ENCODE data around the gene EFNB1. TPM values are rescaled to one million over a fixed set of nuclear protein-coding genes. Genes with fewer than 3 reads are reported as not detected.

EFNB1 gene
- total and polyA plus RNA-seq, 8 donors, result 2.4 to 13.3 (median 5.5) TPM

DNA sequence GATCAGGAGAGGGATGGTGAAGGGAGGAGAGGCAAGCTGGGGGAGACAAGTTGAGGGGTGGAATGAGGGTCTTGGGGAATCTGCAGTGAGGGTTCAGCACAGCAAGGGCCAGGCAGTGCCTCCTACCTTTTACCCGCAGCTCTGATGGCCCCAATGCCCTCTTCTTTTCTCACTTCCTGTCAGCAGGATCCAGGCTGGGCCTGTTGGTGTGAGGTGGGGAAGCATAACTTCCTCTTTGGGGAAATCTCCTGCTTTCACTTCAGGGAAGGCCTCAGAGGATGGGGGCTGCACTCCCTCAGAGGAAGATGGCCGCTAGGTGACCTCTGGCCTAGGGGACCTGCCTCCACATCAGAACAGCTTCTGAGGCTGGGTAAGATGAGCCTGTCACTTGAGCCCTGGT, 36.5 kb downstream of the EFNB1 start:
- ATAC-seq (no peak), DNase-seq (no peak), FAIRE-seq (no peak)
- H3K36me3 ChIP-seq, result no peaks in the 10 kb centered on the region
- no peaks in the 10 kb centered on the region for H3K27me3 ChIP-seq
- intact Hi-C loops (cut with DNase I), result no loop called here
- WGBS, 2 donors, result 75 to 82% methylated on average over 2 of the region's 2 CpGs
- H3K27ac ChIP-seq, result no peak overlapping the region
- H3K9me3 ChIP-seq, result no peaks in the 10 kb centered on the region
- TF ChIP-seq, protein P1, sequence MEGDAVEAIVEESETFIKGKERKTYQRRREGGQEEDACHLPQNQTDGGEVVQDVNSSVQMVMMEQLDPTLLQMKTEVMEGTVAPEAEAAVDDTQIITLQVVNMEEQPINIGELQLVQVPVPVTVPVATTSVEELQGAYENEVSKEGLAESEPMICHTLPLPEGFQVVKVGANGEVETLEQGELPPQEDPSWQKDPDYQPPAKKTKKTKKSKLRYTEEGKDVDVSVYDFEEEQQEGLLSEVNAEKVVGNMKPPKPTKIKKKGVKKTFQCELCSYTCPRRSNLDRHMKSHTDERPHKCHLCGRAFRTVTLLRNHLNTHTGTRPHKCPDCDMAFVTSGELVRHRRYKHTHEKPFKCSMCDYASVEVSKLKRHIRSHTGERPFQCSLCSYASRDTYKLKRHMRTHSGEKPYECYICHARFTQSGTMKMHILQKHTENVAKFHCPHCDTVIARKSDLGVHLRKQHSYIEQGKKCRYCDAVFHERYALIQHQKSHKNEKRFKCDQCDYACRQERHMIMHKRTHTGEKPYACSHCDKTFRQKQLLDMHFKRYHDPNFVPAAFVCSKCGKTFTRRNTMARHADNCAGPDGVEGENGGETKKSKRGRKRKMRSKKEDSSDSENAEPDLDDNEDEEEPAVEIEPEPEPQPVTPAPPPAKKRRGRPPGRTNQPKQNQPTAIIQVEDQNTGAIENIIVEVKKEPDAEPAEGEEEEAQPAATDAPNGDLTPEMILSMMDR (IDR thresholded peaks at IDR 0.05), result no peak
- no peak overlapping the region for H3K4me3 ChIP-seq
- H3K4me1 ChIP-seq, result no peaks in the 10 kb centered on the region

DNA sequence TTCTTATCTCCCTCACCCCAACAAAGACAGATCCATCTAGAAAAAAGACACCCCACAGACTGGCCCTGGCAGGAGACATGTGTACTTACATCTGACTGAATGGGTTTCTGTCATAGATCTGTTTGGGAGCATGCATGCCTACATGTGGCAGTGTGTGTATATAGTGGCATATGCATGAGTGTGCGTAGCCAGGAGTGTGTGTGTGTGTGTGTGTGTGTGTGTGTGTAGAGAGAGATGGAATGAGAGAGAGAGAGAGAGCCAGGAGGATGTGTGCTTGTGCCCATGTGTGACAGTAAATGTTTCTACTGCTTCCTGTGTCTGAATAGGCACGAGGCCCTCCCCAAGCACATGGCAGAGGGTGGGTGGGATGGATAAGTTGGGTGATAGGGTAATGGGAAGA, 37.1 kb downstream of the EFNB1 start:
- intact Hi-C loops (cut with DNase I), result no loop called here
- no peaks in the 10 kb centered on the region for H3K9me3 ChIP-seq
- H3K27me3 ChIP-seq, result no peaks in the 10 kb centered on the region
- FAIRE-seq (no peak), DNase-seq (no peak), ATAC-seq (no peak)
- no peaks in the 10 kb centered on the region for H3K4me1 ChIP-seq
- TF ChIP-seq, protein P1 (IDR thresholded peaks at IDR 0.05), result no peak
- no peak overlapping the region for H3K27ac ChIP-seq
- H3K36me3 ChIP-seq, result no peaks in the 10 kb centered on the region
- WGBS, 2 donors, result 88 to 89% methylated on average over 2 of the region's 2 CpGs
- no peak overlapping the region for H3K4me3 ChIP-seq

DNA sequence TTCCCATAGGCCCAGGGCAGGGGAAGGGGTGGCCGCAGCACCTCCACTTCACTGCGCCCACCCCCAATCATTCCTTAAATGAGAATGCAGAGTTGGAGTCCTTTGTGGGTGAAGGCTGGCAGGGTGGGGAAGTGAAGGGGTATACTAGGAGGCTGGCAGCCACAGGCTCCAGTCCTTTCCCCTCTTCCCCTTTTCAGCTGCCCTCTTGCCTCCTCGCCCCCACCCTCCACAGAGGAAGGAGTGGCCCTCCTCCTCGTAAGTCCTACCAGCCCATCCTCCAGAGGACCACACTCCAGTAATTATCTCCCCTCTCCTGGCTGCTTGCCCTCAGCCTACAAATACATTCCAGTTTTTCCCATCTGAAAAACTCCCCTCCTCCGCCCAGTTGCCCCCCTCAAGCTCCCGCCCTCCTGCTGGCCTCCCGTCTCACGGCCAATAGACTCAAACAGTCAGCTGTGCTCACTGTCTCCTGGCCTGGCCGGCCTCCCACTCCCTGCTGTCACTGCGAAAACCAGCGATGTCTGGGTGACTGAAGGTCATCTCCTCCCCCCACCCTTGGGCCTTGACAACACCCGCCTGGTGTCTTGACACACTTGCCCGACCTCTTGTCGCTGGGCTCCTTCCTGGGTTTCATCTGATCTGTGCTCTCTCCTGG, 38.8 kb downstream of the EFNB1 start:
- 58 to 60% methylated on average over 13 to 14 of the region's 14 CpGs for WGBS, 2 donors
- no peak for ATAC-seq
- TF ChIP-seq, protein P1 (IDR thresholded peaks at IDR 0.05), result no peak
- Histone ChIP-seq H3K36me3 (no peaks in the 10 kb centered on the region), H3K27me3 (no peaks in the 10 kb centered on the region), H3K4me1 (no peaks in the 10 kb centered on the region), H3K27ac (no peak overlapping the region), H3K9me3 (no peaks in the 10 kb centered on the region), H3K4me3 (no peak overlapping the region)
- no peak for DNase-seq
- FAIRE-seq, result no peak
- intact Hi-C loops (cut with DNase I), result no loop called here

DNA sequence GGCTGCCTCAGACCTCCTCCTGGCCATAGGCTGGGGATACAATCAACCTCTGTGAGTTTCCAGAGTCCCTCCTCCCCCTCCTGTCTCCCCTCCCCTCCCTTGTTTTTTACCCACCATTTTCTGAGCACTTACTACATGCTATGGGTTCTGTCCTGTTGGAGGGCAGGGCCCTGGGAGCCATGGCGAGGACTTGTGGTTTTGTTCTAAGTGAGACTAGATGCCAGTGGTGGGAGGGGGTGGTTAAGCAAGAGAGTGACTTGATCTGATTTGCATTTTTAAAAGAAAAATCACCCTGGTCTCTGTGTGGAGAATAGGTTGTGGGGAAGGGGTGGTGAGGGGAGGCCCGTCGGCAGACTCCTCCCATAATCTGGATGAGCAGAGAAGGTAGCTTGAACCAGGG, 39.5 kb downstream of the EFNB1 start:
- ATAC-seq (no peak), DNase-seq (no peak), FAIRE-seq (no peak)
- intact Hi-C loops (cut with DNase I), result no loop called here
- no peaks in the 10 kb centered on the region for H3K9me3 ChIP-seq
- no peaks in the 10 kb centered on the region for H3K4me1 ChIP-seq
- no peak overlapping the region for H3K4me3 ChIP-seq
- TF ChIP-seq, protein P1 (IDR thresholded peaks at IDR 0.05), result no peak
- WGBS, 2 donors, result 86 to 97% methylated on average over 3 of the region's 3 CpGs
- no peak overlapping the region for H3K27ac ChIP-seq
- no peaks in the 10 kb centered on the region for H3K27me3 ChIP-seq
- H3K36me3 ChIP-seq, result no peaks in the 10 kb centered on the region
